ENCODE measurements around the gene NTNG1. TPM values are rescaled to one million over a fixed set of nuclear protein-coding genes. Genes with fewer than 3 reads are reported as not detected.

Gene NTNG1
- total and polyA plus RNA-seq, 10 of the 15 experiments (the other 5 are each of a cell fraction or from before 2014, with no cell fraction given), result 0.18 to 2.3 (median 1.1) TPM; not detected in 1

DNA sequence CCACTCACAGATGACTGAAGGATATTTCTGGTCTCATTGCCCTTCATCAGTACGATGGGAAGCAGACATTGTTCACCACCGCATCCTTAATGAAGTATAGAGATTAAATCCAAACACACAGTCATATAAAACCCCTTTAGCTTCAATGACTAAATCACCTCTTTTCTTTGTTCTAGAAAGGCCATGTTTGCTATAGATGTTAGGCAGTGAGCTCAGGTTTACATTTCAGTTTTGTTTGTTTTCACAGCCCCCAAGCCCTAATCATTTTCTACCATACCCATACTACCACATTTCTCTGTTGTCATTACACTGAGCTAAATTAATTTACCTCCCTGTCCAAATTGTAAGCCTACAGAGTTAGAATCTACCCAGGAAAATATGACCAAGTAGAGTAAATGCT lies 385.1 kb downstream of the NTNG1 start:
- FAIRE-seq (no peak), DNase-seq (ENCODE audit: low read depth, low spot score) (no peak), ATAC-seq (no peak)
- Histone ChIP-seq H4K20me1 (ENCODE audit: control insufficient read depth, insufficient read depth) (no peaks in the 10 kb centered on the region), H3K9me3 (replicated peaks; ENCODE audit: control insufficient read depth, insufficient read depth, low read length) (no peaks in the 10 kb centered on the region), H3K27me3 (replicated peaks in 1 of 2; ENCODE audit: control insufficient read depth in 2 of 2, insufficient read depth in 2 of 2, low read length in 1 of 2) (no peaks in the 10 kb centered on the region), H3K36me3 (ENCODE audit: control insufficient read depth in 2 of 2, insufficient read depth in 2 of 2, low read length in 1 of 2) (no peaks in the 10 kb centered on the region), H3K27ac (ENCODE audit: control insufficient read depth, insufficient read depth) (no peak overlapping the region), H3K4me2 (ENCODE audit: control insufficient read depth, insufficient read depth) (no peak overlapping the region), H3K4me3 (no peak overlapping the region), H3K79me2 (ENCODE audit: control insufficient read depth, insufficient read depth, low read length) (no peaks in the 10 kb centered on the region), H3K4me1 (ENCODE audit: control insufficient read depth, insufficient read depth, low read length) (no peaks in the 10 kb centered on the region), H3K9ac (ENCODE audit: control insufficient read depth, insufficient read depth, low read length) (no peak overlapping the region), H2AFZ (ENCODE audit: control insufficient read depth, low read depth, low read length) (no peak overlapping the region)
- ChIA-PET SMC1A (ENCODE audit: uncharacterized antibody, unreplicated experiment) (interaction anchor here (1.2 to 7.9 kb wide), 6 partner anchors 18 to 252 kb away, joined by 3 to 156 read pairs (median 6); no protein-coding TSS in a partner anchor), POLR2A (no interaction called here), RAD21 (ENCODE audit: unreplicated experiment) (interaction anchor here (1.0 to 11.4 kb wide), 3 partner anchors 27 to 94 kb away, joined by 3 to 178 read pairs (median 3); no protein-coding TSS in a partner anchor), CTCF (interaction anchor here (1.1 to 13.5 kb wide), 10 partner anchors 10 to 329 kb away, joined by 3 to 314 read pairs (median 5); no protein-coding TSS in a partner anchor)
- intact Hi-C loops (cut with micrococcal nuclease; ENCODE audit: unreplicated experiment) (loop anchor here (1.0 kb wide), 1 partner anchor 329 kb away; no protein-coding TSS in a partner anchor), in situ Hi-C loops (cut with MboI) (loop anchor here (10.0 to 25.0 kb wide), 2 partner anchors 91 to 239 kb away; no protein-coding TSS in a partner anchor)
- no peak for TF ChIP-seq KAT2A (conservative IDR thresholded peaks at IDR 0.05; ENCODE audit: control insufficient read depth, low read depth, low read length)
- no peak for TF ChIP-seq NR2C2 (IDR thresholded peaks at IDR 0.05; ENCODE audit: borderline replicate concordance, control insufficient read depth, insufficient read length, low read depth)
- TF ChIP-seq NRF1 (conservative IDR thresholded peaks at IDR 0.05; ENCODE audit: low read depth, low read length), result no peak
- no peak for TF ChIP-seq MLLT1 (IDR thresholded peaks at IDR 0.05)
- TF ChIP-seq TARDBP (IDR thresholded peaks at IDR 0.05; ENCODE audit: borderline replicate concordance), result no peak
- TF ChIP-seq SUPT20H (IDR thresholded peaks at IDR 0.05; ENCODE audit: borderline replicate concordance, control insufficient read depth, low read depth, low read length), result no peak
- TF ChIP-seq SIX5 (IDR thresholded peaks at IDR 0.05; ENCODE audit: low read depth, low read length, severe bottlenecking), result no peak
- TF ChIP-seq SMARCA5 (IDR thresholded peaks at IDR 0.05), result no peak
- no peak for TF ChIP-seq CHD1 (IDR thresholded peaks at IDR 0.05; ENCODE audit: low read depth, low read length)
- no peak for TF ChIP-seq ZNF274 (IDR thresholded peaks at IDR 0.05; ENCODE audit: insufficient read depth, insufficient read length)
- TF ChIP-seq TCF3 (IDR thresholded peaks at IDR 0.05; ENCODE audit: borderline replicate concordance, insufficient read depth, low read depth, low read length), result no peak
- no peak for TF ChIP-seq BMI1 (IDR thresholded peaks at IDR 0.05; ENCODE audit: borderline replicate concordance)
- TF ChIP-seq NR2C1 (IDR thresholded peaks at IDR 0.05), result no peak
- TF ChIP-seq ZNF687 (IDR thresholded peaks at IDR 0.05), result no peak
- TF ChIP-seq NFXL1 (IDR thresholded peaks at IDR 0.05; ENCODE audit: borderline replicate concordance), result no peak
- no peak for TF ChIP-seq ETV6 (conservative IDR thresholded peaks at IDR 0.05 in 1 of 2, IDR thresholded peaks at IDR 0.05 in 1 of 2; ENCODE audit: borderline replicate concordance in 1 of 2, low read depth in 1 of 2)
- 47% methylated on average over 2 of the region's 2 CpGs for WGBS (ENCODE audit: insufficient coverage, insufficient replicate concordance, low lambda C conversion rate, missing lambda C conversion rate)
- BruUV-seq (replicated peaks), result no TSS peak
